Measurements from ENCODE around the gene PRKCQ.
"Not testable (repeated sequence)": the region's sequence is repeated elsewhere in the genome, so short reads cannot be mapped to it uniquely, and the experiment has no call there.

DNA sequence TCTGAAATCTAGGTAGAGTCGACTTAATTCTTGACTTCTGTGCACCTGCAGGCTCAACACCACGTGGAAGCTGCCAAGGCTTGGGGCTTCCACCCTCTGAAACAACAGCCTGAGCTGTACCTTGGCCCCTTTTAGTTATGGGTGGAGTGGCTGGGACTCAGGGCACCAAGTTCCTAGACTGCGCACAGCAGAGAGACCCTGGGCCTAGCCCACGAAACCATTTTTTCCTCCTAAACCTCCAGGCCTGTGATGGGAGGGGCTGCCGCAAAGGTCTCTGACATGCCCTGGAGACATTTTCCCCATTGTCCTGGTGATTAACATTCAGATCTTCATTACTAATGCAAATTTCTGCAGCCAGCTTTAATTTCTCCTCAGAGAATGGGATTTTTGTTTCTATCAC is 199.6 kb downstream of the PRKCQ start:
- not testable (repeated sequence) for TF ChIP-seq EZH2 (IDR thresholded peaks at IDR 0.05; ENCODE audit: borderline replicate concordance, low read length); CTCF (IDR thresholded peaks at IDR 0.05; ENCODE audit: low read length)
